Activated CD4-positive, CD25-positive, alpha-beta regulatory T cell treated with anti-CD3 and anti-CD28 coated beads, Interleukin-2, amount 50 U/mL, for 72 hours (primary cell): Measurements from ENCODE around the gene FGR.

Experiments
- DNase-seq: peaks from one replicate; pipeline ENCODE4 v3.0.0; 2021

The FGR gene

DNA sequence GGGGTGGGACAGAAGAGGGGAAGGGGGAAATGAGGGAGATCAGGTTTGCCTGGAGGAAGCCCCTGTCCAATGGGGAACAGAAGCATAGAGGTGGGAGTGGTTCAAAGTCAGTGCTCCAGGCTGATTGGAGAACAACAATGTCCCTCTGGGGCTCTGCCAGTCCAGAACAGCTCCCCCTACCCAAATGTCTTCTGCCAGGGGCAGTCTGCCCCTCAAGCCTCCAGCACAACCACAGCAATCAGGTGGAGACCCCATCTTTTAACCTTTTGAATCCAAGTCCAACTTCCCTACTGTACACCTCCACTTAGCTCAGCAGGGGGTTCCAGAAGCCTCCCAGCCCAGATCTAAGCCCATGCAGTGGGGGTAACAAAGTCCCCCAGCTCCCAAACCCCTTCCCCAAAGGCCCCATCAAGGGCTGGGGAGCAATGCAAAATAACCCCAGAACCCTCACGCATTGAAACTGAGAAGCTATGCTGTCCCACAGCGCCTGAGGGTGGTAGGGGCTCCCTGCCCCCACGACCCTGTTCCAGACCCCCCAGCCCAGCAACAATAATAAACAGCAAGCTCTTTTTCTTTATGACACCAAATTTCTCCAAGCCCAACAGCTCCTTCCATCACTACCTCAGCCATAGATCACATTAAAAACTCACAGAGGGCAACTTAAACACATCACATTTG lies 34.3 kb downstream of the FGR start:
- DNase-seq = no peak

DNA sequence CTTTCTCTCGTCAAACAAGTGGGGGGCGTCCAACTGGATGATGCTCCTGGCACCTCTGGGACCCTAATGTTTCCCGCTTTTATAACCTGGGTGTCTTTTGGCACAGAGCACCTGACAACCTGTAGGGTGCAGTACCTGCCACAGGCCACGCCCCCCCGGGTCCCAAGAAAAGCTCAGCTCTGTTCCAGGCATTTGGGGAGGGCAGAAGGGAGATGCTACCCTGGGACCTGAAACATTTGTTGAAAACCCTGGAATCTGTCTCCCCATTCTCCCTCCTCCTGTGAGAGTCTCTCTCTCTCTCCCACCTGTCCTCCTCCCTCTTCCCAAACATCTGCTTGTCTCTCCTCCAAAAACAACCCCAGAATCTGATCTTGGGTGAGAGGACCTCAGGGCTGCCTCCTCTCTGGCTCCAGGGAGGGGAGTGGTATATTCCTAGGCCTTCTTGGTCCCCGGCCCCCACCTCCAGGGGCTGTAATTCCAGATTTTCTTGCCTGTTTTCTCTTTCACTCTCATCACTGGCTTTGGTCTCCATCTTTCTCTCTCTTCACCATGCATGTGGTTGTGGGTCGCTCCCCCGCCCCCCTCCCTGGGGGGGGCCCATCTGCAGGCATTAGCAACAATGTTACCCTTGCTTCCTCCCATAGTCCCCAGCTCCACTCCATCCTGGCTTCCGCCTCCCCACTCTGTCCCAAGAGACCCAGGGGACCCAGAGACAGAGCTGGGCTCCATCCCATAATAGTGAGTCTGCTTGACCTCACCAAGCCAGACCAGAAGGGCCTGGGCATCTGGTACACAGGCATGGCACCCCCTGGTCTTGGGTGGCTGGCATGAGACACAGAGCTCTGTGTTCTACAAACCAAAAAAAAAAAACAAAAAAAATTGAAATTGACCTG lies 35.1 kb downstream of the FGR start:
- DNase-seq = no peak

DNA sequence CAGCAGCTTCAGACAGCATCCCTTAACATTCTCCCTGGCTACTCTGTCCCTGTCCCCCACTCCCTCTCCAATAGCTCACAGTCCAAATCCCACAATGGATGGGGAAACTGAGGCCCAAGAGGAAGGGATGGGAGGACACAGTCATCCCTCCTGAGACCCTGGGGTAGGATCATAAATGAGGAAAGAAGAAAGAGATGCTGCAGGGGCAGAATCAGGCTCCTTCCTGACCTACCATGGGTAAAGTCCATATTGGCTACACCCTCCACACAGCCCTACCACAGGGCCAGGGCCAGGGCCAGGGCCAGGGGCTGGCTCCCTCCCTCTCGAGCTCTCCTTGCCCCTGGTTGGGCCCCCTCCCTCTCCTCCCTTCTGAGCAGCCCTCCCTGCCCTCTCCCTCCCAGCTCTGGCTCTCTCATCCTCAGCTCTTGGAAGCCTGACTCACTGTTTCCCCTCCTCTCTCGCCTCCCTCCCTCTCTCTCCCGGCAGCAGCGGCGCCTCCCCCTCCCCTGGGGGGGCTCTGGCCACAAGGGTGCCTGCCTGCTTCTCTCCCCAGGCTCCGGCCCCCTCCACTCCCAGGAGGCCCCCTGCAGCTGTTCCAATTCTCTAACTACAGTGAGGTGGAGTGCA lies 36.0 kb downstream of the FGR start:
- DNase-seq = no peak

DNA sequence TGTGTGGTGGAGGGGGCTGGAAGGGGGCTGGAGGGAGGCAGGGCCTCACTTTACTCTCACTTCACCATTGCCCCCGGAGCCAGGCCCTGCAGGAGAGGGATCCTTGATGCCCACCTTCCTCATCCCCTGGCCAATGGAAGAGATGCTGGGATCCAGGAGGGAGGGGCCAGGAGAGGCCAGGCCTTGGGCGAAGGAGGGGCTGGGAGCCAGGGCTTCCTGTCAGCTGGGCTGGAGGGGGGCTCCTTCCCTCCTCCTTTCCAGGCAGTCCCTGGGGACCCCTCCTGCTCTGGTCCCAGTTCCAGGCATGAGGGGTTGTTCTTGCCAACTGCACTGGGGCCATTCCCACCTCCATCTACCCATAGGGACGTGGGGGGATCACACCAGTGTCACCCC lies 36.7 kb downstream of the FGR start:
- no peak for DNase-seq

DNA sequence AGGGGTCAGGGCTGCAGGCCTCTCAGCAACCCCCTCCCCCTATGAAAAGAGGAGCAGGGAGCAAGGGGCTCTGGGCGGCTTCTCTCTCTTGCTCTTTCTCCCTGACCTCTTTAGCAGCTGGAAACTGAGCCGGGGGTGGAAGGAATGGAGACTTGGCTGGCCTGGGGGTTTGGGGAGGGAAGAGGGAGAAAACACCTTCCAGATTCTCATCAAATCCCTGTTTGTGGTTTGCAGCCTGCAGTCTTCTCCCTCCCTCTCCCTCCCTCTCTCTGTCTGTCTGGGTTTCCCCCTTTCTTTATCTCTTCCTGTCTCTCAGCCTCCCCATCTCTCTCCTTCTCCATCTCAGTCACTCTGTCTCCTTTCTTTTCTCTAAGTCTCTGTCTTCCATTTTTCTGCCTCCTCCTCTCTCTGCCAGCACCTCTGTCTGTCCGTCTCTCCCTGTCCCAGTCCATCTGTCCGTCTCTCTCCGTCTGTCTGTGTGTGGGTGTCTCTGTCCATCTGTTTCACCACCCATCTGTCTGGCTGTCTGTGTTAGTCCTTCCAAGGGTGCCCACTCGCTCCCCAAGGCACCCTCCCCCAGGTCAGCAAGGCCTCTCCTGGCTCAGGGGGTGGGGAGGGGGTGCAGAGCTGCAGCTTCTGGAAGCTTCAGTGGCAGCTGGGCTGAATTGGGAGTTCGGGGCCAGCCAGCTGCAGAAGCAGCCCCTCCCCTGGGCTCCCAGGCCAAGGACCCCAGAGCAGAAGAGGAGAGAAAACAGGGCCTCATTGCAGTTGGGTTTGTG lies 37.3 kb downstream of the FGR start:
- no peak for DNase-seq

DNA sequence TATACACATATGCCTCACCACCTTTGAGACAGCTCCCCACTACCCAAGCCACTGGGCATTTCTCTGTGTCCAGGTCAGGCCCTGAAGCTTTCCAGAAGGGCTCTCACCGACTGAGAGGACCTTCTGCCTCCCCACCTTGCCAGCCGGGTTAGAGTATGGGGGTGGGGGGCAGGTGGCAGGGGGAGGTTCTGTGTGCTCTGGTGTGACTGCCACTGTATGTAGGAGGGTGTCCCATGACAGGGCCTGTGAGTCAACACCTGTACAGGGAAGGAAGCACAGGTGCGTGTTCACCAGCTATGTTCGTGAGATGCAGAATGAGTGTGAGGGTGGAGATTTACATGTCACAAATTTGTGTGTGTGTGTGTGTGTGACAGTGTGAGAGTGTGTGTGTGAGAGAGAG lies 38.0 kb downstream of the FGR start:
- no peak for DNase-seq

DNA sequence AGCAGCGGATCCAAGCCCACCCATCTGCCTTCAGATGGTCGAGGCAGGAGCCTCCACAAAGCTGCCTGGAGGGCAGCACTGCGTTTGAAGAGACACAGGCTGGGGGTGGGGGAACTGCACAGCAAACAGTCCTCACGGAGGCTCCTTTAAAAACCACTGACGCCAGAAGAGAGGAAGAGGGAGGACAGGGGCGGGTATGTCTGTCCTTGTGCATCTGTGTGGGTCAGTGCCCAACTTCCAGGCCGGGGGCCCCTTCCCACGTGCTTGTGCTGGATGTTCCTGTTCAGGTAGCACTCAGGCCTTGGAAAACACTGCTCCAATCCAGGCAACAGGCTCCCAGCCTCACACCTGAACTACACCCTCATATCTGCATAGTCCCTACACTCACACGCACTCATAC lies 38.7 kb downstream of the FGR start:
- DNase-seq = no peak

DNA sequence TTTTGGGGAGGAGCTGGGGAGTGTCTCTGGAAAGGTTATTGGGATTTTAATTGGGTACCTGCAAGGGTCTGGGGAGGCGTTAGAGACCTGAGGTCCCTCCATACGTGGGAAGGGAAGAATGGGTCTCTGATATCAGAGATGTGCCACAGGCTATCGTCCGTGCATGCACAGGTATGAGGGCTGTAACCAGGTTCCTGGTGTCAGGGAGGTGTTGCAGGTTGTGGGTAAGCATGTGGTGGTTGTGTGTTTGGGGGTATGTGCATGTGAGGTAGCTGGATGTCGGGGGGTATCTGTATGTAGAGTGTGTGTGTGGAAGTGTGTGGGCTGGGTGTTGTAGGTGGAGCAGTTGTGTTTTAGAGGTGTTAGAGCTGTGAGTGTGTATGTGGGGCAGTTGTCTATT lies 39.4 kb downstream of the FGR start:
- no peak for DNase-seq

DNA sequence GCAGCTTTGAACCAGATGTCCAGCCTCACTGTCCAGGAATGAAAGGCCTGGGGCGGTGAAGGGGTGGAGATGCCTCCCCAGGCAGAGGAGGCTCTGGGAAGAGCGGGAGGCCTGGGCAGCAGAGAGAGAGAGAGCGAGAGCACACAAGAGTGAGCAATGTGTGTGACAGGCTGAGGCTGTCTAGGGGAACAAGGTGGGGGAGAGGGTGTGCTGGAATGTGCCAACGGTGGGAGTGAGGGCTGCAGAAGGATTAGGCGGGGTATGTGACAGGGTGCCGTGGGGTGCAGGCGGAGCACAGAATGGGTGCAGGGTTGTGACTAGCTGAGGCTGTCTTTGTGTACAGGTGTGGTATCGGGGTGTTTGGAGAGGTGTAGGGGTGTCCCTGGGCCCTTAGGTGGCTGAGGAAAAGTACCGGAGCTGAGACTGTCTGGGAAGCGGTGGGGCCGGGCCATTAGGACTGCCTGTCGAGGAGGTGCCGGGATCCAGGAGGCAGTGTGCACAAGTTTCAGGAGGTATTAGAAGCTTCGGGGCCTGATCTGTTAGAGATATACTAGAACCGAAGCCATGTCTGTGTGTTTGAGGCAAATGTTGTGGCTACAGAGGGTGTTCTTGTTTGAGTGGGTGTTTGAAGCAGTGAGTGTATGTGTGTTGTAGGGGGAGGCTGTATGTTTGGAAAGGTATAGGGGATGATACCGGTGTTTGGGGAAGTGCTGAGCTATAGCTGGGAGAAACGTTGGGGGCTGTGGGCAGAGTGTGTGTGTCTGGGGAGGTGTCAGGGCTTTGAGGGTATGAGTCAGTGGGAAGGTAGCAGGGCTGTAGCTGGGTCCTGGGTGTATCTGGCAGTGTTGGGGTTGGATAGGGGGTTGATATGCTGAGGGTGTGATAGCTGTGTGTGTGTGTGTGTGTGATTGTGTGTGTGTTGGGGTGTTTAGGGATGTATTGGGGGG lies 40.1 kb downstream of the FGR start:
- DNase-seq = no peak

DNA sequence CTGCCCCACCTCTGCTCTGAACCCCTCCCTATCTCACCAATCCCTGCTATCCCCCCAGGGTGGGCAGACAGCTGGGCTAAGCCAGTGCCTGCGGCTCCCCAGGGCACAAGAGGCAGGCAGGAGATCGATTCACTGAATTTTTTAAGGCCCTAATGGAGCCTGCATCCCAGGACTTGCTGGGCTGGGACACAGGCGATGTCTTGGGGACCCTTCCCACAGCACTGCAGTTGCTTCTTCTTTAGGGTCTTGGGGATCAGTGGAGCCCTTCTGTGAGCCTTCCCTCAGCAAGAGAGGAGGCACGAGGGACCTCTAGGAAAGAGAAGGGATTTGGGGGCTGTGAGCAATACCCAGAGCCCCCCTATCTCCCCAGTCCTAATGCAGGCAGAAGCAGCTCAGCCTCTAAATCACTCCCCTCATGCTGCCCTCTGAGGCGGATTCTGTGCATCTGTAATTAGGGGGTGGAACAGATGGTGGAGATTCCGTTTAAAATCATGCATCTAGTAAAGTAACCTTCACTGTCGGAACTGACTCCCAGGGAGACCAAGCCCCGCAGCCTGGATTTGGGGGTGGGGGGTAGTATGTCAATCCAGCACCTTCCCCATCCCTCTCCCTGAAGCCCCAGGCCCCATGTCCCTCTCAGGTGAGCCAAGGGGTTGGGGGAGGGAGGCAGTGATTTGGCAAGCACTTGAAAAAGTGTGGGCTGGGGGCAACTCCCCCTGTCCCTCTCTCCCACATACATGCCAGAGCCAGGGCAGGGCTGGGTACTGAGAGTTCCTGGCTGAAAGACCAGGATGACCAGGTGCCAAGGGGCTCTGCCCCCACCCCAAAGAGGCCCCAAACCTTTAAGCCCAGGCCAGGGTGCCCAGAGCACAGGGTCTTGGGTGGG lies 41.1 kb downstream of the FGR start:
- no peak for DNase-seq

DNA sequence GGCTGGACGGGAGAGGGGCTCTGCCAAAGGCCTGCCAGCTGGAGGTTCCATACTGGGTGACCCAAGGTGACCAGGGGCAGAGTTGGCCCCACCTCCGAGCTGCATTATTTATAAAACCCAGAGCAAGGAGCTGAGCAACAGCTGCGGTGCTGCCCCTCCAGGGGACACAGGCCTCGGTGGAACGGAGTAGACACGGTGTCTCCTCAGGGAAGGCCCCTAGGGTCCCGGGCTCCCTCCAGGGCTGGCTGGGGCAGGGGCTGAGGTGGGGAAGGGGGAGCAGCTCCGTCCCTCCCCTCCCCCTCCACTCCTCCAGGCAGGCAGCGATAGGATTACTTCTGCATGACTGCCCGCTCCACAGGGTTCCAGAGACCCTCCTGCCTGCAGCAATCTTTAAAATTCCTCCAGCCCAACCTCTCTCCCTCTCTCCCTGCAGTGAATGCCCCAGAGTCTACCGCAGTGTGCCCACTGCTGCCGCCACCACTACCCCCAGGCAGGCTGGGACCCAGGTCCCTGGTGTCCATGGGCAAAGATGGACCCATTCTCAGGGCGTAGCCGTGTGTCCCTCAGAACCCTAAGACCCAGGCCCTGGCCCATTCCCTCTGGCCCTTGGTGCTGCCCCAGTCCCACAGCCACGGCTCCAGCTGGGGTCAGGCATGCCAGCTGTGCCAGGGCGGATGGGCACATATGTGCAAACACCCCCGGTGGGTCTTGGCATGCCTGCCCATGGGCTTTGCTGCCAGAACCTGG lies 41.9 kb downstream of the FGR start:
- no peak for DNase-seq

DNA sequence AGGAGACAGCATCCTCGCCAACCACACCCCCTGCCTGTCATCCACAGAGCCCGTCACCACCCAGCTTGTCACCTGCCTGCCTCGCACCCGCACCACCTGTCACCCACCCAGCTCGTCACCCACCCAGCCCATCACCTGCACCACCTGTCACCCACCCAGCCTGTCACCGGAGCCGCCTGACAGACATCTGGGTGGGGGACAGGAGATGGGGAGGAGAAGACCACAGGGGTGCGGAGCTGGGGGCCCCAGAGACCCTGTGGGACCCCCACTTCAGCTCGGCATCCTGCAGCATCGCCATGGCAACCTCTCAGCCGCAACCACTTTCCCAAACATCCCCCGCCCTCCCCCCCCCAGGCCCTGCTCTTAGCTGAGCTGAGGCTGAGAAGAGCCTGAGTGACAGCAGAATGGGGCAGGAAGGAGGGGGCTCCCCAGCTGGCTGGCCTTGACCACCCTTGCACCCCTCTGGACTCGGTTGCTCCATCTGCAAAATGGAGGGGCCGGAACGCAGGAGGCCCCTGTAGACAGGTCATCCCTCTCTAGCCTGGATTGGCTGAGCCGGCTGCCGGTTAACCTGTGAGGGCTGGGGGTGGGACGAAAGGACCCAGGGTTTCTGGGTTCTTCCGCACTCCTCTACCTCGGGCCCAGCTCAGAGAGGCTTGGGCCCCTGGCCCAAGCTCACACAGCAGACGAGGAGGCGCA lies 42.6 kb downstream of the FGR start:
- no peak for DNase-seq

DNA sequence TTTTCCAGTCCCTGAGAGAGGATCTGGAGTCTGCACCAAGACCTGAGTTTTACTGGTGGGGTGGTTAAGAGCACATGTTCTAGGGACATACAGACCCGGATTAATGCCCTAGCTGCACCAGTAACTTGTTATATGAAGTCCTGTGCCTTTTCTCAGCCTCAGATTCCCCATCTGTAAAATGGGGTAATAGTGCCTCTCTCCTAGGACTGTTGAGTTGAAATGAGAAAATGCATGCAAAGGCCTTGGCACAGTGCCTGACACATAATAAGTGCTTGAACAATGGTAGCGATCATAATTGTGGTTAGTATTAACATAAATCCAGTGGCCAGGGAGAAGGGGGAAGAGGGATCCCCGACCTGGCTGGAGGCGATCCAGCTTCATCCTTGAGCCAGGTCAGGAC lies 43.4 kb downstream of the FGR start:
- no peak for DNase-seq

DNA sequence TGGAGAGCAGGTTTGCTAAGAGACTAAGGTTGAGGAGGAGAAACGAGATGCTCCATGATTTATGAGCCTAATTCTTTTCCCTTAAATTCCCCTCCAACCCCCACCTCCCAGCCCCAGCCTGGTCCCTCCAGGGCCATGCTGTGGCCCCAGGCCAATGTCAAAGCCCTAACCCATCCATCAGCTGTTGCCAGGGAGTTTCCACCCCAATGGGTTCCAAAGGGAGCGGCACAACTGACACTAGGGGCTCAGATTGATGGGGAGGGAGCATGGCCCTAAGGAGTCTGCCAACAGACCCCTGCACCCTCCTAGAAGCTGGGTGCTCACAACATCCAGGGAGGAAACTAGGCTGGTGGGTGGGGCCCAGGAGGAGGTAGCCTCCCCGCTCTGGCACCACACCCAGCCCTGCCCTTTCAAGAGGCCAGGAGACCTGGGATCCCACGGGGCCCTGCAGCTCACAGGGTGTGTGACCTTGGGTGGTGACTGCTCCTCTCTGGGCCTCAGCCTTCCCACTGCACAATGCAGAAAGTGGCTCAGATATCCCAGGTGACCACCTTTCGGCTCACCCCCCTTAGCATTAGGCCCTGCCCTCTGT lies 44.0 kb downstream of the FGR start:
- DNase-seq = no peak

DNA sequence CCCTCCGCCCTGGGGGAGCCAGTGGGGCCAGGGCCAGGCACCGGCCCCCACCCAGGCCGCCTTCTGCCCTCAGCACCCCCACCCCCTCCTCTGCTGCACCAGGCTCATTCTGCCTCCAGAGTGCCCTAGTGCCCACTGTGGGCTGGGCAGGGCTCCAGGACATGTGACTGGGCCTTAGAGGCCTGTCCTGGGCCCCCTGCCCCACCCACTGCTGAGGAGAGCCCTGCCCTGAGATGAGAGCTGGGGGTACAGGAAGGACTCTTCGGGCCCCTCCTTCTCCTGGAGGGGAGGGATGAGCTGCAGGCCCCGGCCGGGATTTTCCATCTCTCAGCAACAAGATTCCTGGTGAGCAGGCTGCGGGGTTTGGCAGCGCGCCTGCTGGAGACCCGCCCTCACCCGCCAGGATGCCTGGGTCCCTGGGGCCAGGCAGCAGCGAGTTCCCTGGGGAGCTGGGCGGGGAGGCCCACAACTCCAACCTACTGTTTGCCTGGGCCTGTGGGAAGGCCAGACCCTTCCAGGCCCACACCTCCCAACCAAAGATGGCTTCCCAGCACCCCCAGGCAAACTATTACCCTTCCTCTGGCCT lies 45.1 kb downstream of the FGR start:
- no peak for DNase-seq

DNA sequence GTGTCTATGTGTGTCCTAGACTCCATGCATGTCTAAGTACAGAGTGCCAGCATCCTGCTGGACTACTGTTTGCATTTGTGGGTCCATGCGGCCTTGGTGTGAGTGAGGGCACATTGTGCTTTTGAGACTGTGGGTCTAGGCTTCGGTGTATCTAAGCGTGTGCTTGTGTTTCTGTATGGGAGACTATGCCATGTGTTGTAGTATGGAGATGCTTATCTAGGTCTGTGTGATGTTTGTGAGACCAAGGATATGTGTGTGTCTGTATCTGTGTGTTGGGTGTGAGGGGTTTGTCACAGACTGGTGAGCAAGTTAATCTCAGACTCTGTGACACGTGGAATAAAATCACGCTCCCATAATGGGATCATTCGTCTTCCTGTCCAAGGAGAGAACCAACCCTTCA lies 45.5 kb downstream of the FGR start:
- no peak for DNase-seq

DNA sequence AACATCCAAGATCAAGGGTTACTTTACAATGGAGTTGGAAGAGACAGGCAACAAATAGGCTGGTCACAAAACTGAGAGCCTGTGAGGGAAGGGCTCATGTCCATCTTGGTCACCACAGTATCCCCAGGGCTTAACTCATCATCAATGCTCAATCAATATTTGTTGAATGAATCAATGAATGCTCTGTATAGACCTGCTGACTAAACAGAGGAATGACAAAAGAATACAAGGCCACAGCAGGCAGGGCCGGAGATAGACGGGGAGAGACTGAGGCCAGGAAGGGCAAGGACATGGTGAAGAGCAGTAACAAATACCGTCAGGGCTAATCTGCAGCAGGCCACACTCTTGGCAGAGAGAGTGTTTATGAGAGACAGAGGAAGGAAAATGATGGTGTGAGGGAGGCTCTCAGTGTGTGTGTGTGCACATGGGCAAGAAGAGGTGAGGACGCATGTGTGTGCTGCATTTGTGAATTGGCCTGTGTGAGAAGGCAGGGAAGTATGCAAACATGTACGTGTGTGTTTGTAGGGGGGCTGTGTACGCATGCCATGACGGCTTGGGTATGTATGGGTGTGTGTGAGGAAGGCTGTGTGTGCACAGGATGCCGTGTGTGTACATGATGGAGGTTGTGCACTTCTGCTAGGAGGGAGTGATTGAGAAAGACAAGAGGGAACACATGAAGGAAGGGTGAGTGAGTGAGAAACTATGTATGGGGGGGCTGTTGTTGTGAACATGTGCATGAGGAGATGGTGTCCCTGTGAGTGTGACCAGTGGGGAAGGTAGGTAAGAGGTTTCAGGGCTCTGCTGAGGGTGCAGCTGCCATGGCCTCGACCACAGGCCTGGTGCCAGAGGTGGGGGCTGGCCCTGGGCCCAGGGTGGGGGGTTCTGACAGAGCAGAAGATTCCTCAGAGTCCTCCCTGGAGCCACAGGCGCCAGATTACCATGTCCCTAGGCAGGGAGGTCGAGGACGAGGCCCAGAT lies 46.4 kb downstream of the FGR start:
- DNase-seq = no peak

DNA sequence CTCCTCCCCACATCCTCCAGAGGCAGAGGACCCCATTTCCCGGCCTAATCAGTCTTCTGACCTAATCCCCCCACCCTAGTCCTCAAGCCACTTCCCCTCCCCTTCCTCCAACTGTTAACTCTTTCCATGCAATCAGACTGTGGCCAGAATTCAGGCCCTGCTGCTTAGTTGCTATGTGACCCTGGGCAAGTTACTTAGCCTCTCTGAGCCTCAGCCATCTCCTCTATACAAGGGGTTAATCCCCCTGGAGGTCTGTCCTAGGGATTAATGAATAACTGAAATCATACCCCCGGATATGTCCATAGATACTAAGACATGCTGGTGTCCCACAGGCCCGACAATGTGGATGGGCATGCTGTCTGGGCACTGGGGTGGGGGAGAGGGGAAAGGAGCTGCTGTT lies 49.3 kb downstream of the FGR start:
- no peak for DNase-seq
